HepG2 (cell line): ENCODE measurements around the gene LIPA. TPM values are rescaled to one million over a fixed set of nuclear protein-coding genes. Genes with fewer than 3 reads are reported as not detected.

Experiments used
- ATAC-seq: fragments of 200-7000 bp; cut with Tn5 transposase; 3 replicates; pipeline ENCODE4 v1.9.1; 2020; ENCODE audit warnings: mild to moderate bottlenecking, moderate library complexity
- BruUV-seq: library from RNA; stranded (reverse); fragments of 400-500 nt; replicated peaks from 2 replicates; lab custom pipeline; 2021; lab: Mats Ljungman, UMichigan
- CTCF ChIA-PET: fragments of 300-600 bp; formaldehyde crosslinking; extraction: SDS; loops from one replicate; lab custom pipeline; 2021; ENCODE audit warnings: low total read pairs, inconsistent platforms, low intra/inter-chr PET ratio; lab: Yijun Ruan, JAX
- POLR2A ChIA-PET: fragments of 350-600 bp; sonication (Branson Sonifier 250); formaldehyde crosslinking; loops from one replicate; lab custom pipeline; 2020; ENCODE audit warnings: antibody characterized with exemption, inconsistent platforms; lab: Yijun Ruan, JAX
- DNase-seq: peaks from one replicate; pipeline ENCODE4 v3.0.0-alpha.2; 2015; ENCODE audit warnings: low spot score
- FAIRE-seq: peaks from 3 replicates; lab custom pipeline; 2011; peaks lifted over from hg19 to GRCh38; lab: Jason Lieb, UNC
- H2AFZ ChIP-seq: one replicate; pipeline ENCODE4 v1.6.1; 2011; ENCODE audit warnings: low read length, inconsistent platforms
- H3K27ac ChIP-seq: fragments of 300-600 bp; 3 replicates; pipeline ENCODE4 v1.8.0; 2011; ENCODE audit warnings: mixed run types, mild to moderate bottlenecking, mixed read lengths, low read length, inconsistent platforms; ENCODE audit not compliant: insufficient read depth; ENCODE audit errors: extremely low read length
- H3K27me3 ChIP-seq, 2 experiments: fragments of 200-600 bp in 1 of 2; 2 replicates in 1 of 2; 3 replicates in 1 of 2; pipeline versions ENCODE4 v1.6.0 to v1.8.0; 2011; ENCODE audit warnings: low read length in 2 of 2, mild to moderate bottlenecking in 2 of 2, moderate library complexity in 2 of 2, inconsistent platforms in 1 of 2; ENCODE audit not compliant: insufficient read depth in 2 of 2, control insufficient read depth in 1 of 2
- H3K36me3 ChIP-seq, 2 experiments: fragments of 200-600 bp in 1 of 2; replicated peaks in 1 of 2; 2 replicates in 1 of 2; 3 replicates in 1 of 2; pipeline versions ENCODE4 v1.5.1 to v1.8.0; 2011; ENCODE audit warnings: low read length in 2 of 2, inconsistent platforms in 1 of 2; ENCODE audit not compliant: insufficient read depth in 2 of 2, control insufficient read depth in 1 of 2
- H3K4me1 ChIP-seq: 2 replicates; pipeline ENCODE4 v1.5.1; 2012; ENCODE audit warnings: low read length, inconsistent platforms; ENCODE audit not compliant: insufficient read depth
- H3K4me2 ChIP-seq: 2 replicates; pipeline ENCODE4 v1.6.0; 2011; ENCODE audit warnings: low read depth, low read length, inconsistent platforms
- H3K4me3 ChIP-seq, 3 experiments: fragments of 200-600 bp in 1 of 3; sonication (generic), shearing (Covaris generic) in 1 of 3; replicated peaks in 1 of 3; 2 replicates each; pipeline ENCODE4 v1.5.1; 2011 to 2016; ENCODE audit warnings: low read length in 3 of 3, inconsistent platforms in 2 of 3, low read depth in 2 of 3, mild to moderate bottlenecking in 2 of 3, control low read depth in 1 of 3, mixed read lengths in 1 of 3; ENCODE audit not compliant: insufficient read depth in 1 of 3
- H3K79me2 ChIP-seq: one replicate; pipeline ENCODE4 v1.6.1; 2011; ENCODE audit warnings: low read length, inconsistent platforms; ENCODE audit not compliant: insufficient read depth
- H3K9ac ChIP-seq: 2 replicates; pipeline ENCODE4 v1.6.0; 2011; ENCODE audit warnings: mild to moderate bottlenecking, low read depth, low read length, inconsistent platforms; ENCODE audit not compliant: insufficient read depth
- H3K9me3 ChIP-seq: 2 replicates; pipeline ENCODE4 v1.5.1; 2012; ENCODE audit warnings: mild to moderate bottlenecking, low read length
- H4K20me1 ChIP-seq: 2 replicates; pipeline ENCODE4 v1.6.0; 2011; ENCODE audit warnings: inconsistent platforms, mild to moderate bottlenecking, low read length, moderate library complexity; ENCODE audit not compliant: insufficient read depth
- CREB1 ChIP-seq, 2 experiments: fragments of 450-650 bp in 1 of 2; IDR thresholded peaks; 2 replicates each; pipeline ENCODE4 v1.6.1; 2016 to 2017; ENCODE audit warnings: control low read depth in 1 of 2, mild to moderate bottlenecking in 1 of 2, missing compliant biosample characterization in 1 of 2, missing genetic modification characterization in 1 of 2
- JDP2 ChIP-seq: sonication (generic); formaldehyde crosslinking; IDR thresholded peaks from 2 replicates; pipeline ENCODE4 v1.8.1; 2022; ENCODE audit warnings: missing genetic modification reagents, borderline replicate concordance
- NR2F6 ChIP-seq, 2 experiments: IDR thresholded peaks; 2 replicates each; pipeline ENCODE4 v1.6.1; 2016; ENCODE audit warnings: antibody characterized with exemption in 1 of 2, mild to moderate bottlenecking in 1 of 2
- RELA ChIP-seq: sonication (generic); formaldehyde crosslinking; IDR thresholded peaks from 2 replicates; pipeline ENCODE4 v1.4.0; 2020; ENCODE audit warnings: missing genetic modification reagents
- RERE ChIP-seq: IDR thresholded peaks from 2 replicates; pipeline ENCODE4 v1.6.1; 2016; ENCODE audit warnings: low read depth, missing genetic modification reagents, missing compliant biosample characterization
- SCMH1 ChIP-seq: sonication (generic); formaldehyde crosslinking; IDR thresholded peaks from 2 replicates; pipeline ENCODE4 v1.9.0; 2021; ENCODE audit warnings: missing genetic modification reagents, mild to moderate bottlenecking, borderline replicate concordance
- SETDB1 ChIP-seq: sonication (generic); formaldehyde crosslinking; IDR thresholded peaks from 2 replicates; pipeline ENCODE4 v1.5.1; 2020; ENCODE audit warnings: missing genetic modification reagents, mild to moderate bottlenecking, borderline replicate concordance
- SP2 ChIP-seq: sonication (generic); formaldehyde crosslinking; IDR thresholded peaks from 2 replicates; pipeline ENCODE4 v1.5.1; 2020; ENCODE audit warnings: mild to moderate bottlenecking, missing genetic modification reagents
- SP4 ChIP-seq: sonication (generic); formaldehyde crosslinking; IDR thresholded peaks from 2 replicates; pipeline ENCODE4 v1.8.1; 2023; ENCODE audit warnings: mild to moderate bottlenecking, missing genetic modification reagents
- TFDP1 ChIP-seq: IDR thresholded peaks from 2 replicates; pipeline ENCODE4 v1.6.1; 2016; ENCODE audit warnings: missing compliant biosample characterization, missing genetic modification reagents, borderline replicate concordance
- ZFP91 ChIP-seq: sonication (generic); formaldehyde crosslinking; IDR thresholded peaks from 2 replicates; pipeline ENCODE4 v1.9.0; 2022; ENCODE audit warnings: missing genetic modification reagents, mild to moderate bottlenecking, borderline replicate concordance
- ZNF235 ChIP-seq: sonication (generic); formaldehyde crosslinking; IDR thresholded peaks from 2 replicates; pipeline ENCODE4 v1.8.1; 2023; ENCODE audit warnings: mild to moderate bottlenecking, missing genetic modification reagents, borderline replicate concordance
- ZNF3 ChIP-seq: IDR thresholded peaks from 2 replicates; pipeline ENCODE4 v1.7.0; 2017; ENCODE audit warnings: inconsistent platforms
- ZZZ3 ChIP-seq: sonication (generic); formaldehyde crosslinking; IDR thresholded peaks from 2 replicates; pipeline ENCODE4 v1.4.0; 2020; ENCODE audit warnings: missing genetic modification reagents, mild to moderate bottlenecking, borderline replicate concordance
- WGBS: methylation state at CpG from one replicate; pipeline ENCODE4 v1.1.6; 2017; ENCODE audit warnings: low lambda C conversion rate; 5-methylcytosine and 5-hydroxymethylcytosine counted together
- in situ Hi-C: cut with HindIII; loops from 2 replicates; pipeline ENCODE4 v1.10.0; 2017; ENCODE audit warnings: low pct_unique_long_range_greater_than_20kb; ENCODE audit not compliant: extremely low pct_ligation_motif_present
- intact Hi-C: fragments of 100-400 bp; cut with micrococcal nuclease; formaldehyde crosslinking; loops from one replicate; pipeline ENCODE4 v1.10.0; 2022; ENCODE audit not compliant: unreplicated experiment
- polyA plus RNA-seq, 8 experiments: library from polyadenylated mRNA; depleted of rRNA in 3 of 8; stranded (reverse) in 7 of 8; unstranded in 1 of 8; fragments of >200 nt; fragmentation: Illumina TruSeq in 4 of 8; extraction: Trizol in 4 of 8; gene quantifications; 2 replicates each; pipeline versions ENCODE4 v1.2.1 to v1.2.3, GENCODE V29; 2011 to 2016; ENCODE audit warnings: low read depth in 4 of 8, missing spikeins in 1 of 8, mixed read lengths in 1 of 8; ENCODE audit not compliant: insufficient read depth in 1 of 8
- total RNA-seq, 5 experiments: library from RNA; depleted of rRNA; stranded (reverse); fragments of >200 nt; fragmentation: Illumina TruSeq; extraction: Trizol; gene quantifications; 2 replicates each; pipeline ENCODE4 v1.2.3, GENCODE V29; 2016; ENCODE audit warnings: low read depth in 1 of 5

Gene LIPA
- total and polyA plus RNA-seq, 2 of the 13 experiments (the other 11 are each of a cell fraction or from before 2014, with no cell fraction given), result 57.1 to 79.5 TPM

- no CpG with 5 or more reads among the region's 1 CpG for WGBS
- no peak overlapping the region for H3K4me3 ChIP-seq
- H3K4me2 ChIP-seq, result no peak overlapping the region
- no peaks in the 10 kb centered on the region for H3K79me2 ChIP-seq
- in situ Hi-C loops, result no loop called here
- no TSS peak for BruUV-seq
- no peaks in the 10 kb centered on the region; a peak in 1 of 5 replicates for H3K27me3 ChIP-seq
- ChIA-PET POLR2A (interaction anchor here (0.6 kb wide), 1 partner anchor 9 kb away, joined by 3 read pairs; no protein-coding TSS in a partner anchor), CTCF (no interaction called here)
- no peak overlapping the region for H3K27ac ChIP-seq
- no peak overlapping the region for H3K9ac ChIP-seq
- H4K20me1 ChIP-seq, result no peaks in the 10 kb centered on the region
- H3K36me3 ChIP-seq, result no peaks in the 10 kb centered on the region
- no peak for DNase-seq
- FAIRE-seq, result no peak
- ATAC-seq, result no peak
- no peak overlapping the region for H2AFZ ChIP-seq
- TF ChIP-seq SP2 (no peak), SP4 (CRISPR knock-in tag) (no peak), RERE (CRISPR knock-in tag) (no peak), RELA (CRISPR knock-in tag) (no peak), SCMH1 (CRISPR knock-in tag) (no peak), NR2F6 (IDR thresholded peaks at IDR 0.05) (no peak), NR2F6 (CRISPR knock-in tag; IDR thresholded peaks at IDR 0.05) (no peak), JDP2 (CRISPR knock-in tag) (no peak), ZFP91 (CRISPR knock-in tag) (no peak), ZZZ3 (no peak), ZNF3 (CRISPR knock-in tag) (no peak), ZNF235 (CRISPR knock-in tag) (no peak), TFDP1 (CRISPR knock-in tag) (no peak), CREB1 (IDR thresholded peaks at IDR 0.05) (no peak), CREB1 (CRISPR knock-in tag; IDR thresholded peaks at IDR 0.05) (no peak), SETDB1 (CRISPR knock-in tag) (no peak)
- no peaks in the 10 kb centered on the region for H3K9me3 ChIP-seq
- H3K4me1 ChIP-seq, result peaks cover 7% of the 10 kb centered on the region
- intact Hi-C loops, result no loop called here
Observed at GRCh38 chr10:89263531-89263930, 12.0 kb upstream of the LIPA start.
